Measurements from ENCODE around the gene PRR5L.
A peak's percentile ranks its signal among the peaks of the same experiment; 100 is the strongest.
"Not testable (repeated sequence)": the region's sequence is repeated elsewhere in the genome, so short reads cannot be mapped to it uniquely, and the experiment has no call there.

PRR5L gene

GRCh38 chr11:36465449-36466163 is 169.5 kb downstream of the PRR5L start:
- no peak for FAIRE-seq
- TF ChIP-seq TAF1 (IDR thresholded peaks at IDR 0.05; ENCODE audit: borderline replicate concordance, low read depth, low read length) (no peak), POLR2AphosphoS5 (IDR thresholded peaks at IDR 0.05; ENCODE audit: low read depth, low read length) (no peak), POLR2A (IDR thresholded peaks at IDR 0.05; ENCODE audit: low read depth, low read length) (no peak)
- DNase-seq (ENCODE audit: insufficient read length): no peak

- FAIRE-seq (no peak), DNase-seq (ENCODE audit: insufficient read length) (no peak)
- TF ChIP-seq POLR2A (IDR thresholded peaks at IDR 0.05; ENCODE audit: low read depth, low read length) (no peak), TAF1 (IDR thresholded peaks at IDR 0.05; ENCODE audit: borderline replicate concordance, low read depth, low read length) (no peak), POLR2AphosphoS5 (IDR thresholded peaks at IDR 0.05; ENCODE audit: low read depth, low read length) (no peak)
These were observed 170.9 kb downstream of the PRR5L start for GRCh38 chr11:36467012-36467411.

- TF ChIP-seq TAF1 (IDR thresholded peaks at IDR 0.05; ENCODE audit: borderline replicate concordance, low read depth, low read length) (no peak), POLR2AphosphoS5 (IDR thresholded peaks at IDR 0.05; ENCODE audit: low read depth, low read length) (no peak), POLR2A (IDR thresholded peaks at IDR 0.05; ENCODE audit: low read depth, low read length) (no peak)
- no peak for DNase-seq (ENCODE audit: insufficient read length)
- FAIRE-seq: no peak
These were observed 171.8 kb downstream of the PRR5L start for GRCh38 chr11:36467916-36468315.

- no peak for FAIRE-seq
These were observed 173.0 kb downstream of the PRR5L start for GRCh38 chr11:36469063-36469462.

GRCh38 chr11:36469881-36470802 is 174.1 kb downstream of the PRR5L start:
- FAIRE-seq (no peak), DNase-seq (ENCODE audit: insufficient read length) (no peak)
- TF ChIP-seq POLR2A (IDR thresholded peaks at IDR 0.05; ENCODE audit: low read depth, low read length) (no peak), TAF1 (IDR thresholded peaks at IDR 0.05; ENCODE audit: borderline replicate concordance, low read depth, low read length) (no peak), POLR2AphosphoS5 (IDR thresholded peaks at IDR 0.05; ENCODE audit: low read depth, low read length) (no peak)

More at GRCh38 chr11:36469063-36469462, 173.0 kb downstream of the PRR5L start:
- TF ChIP-seq POLR2A (IDR thresholded peaks at IDR 0.05; ENCODE audit: low read depth, low read length): no peak
- no peak for TF ChIP-seq TAF1 (IDR thresholded peaks at IDR 0.05; ENCODE audit: borderline replicate concordance, low read depth, low read length)
- no peak for TF ChIP-seq POLR2AphosphoS5 (IDR thresholded peaks at IDR 0.05; ENCODE audit: low read depth, low read length)
- no peak for DNase-seq (ENCODE audit: insufficient read length)

- DNase-seq (ENCODE audit: insufficient read length): no peak
- FAIRE-seq: no peak
- TF ChIP-seq TAF1 (IDR thresholded peaks at IDR 0.05; ENCODE audit: borderline replicate concordance, low read depth, low read length): no peak
- TF ChIP-seq POLR2A (IDR thresholded peaks at IDR 0.05; ENCODE audit: low read depth, low read length): no peak
- TF ChIP-seq POLR2AphosphoS5 (IDR thresholded peaks at IDR 0.05; ENCODE audit: low read depth, low read length): no peak
These were observed 175.5 kb downstream of the PRR5L start for GRCh38 chr11:36471577-36471976.

GRCh38 chr11:36475192-36475591 is 179.1 kb downstream of the PRR5L start:
- FAIRE-seq: no peak

GRCh38 chr11:36478700-36479329 is 182.7 kb downstream of the PRR5L start:
- peak; percentile 90 for FAIRE-seq
- no peak for DNase-seq (ENCODE audit: insufficient read length)
- TF ChIP-seq TAF1 (IDR thresholded peaks at IDR 0.05; ENCODE audit: borderline replicate concordance, low read depth, low read length): no peak
- TF ChIP-seq POLR2A (IDR thresholded peaks at IDR 0.05; ENCODE audit: low read depth, low read length): no peak
- no peak for TF ChIP-seq POLR2AphosphoS5 (IDR thresholded peaks at IDR 0.05; ENCODE audit: low read depth, low read length)

More at GRCh38 chr11:36475192-36475591, 179.1 kb downstream of the PRR5L start:
- TF ChIP-seq POLR2A (IDR thresholded peaks at IDR 0.05; ENCODE audit: low read depth, low read length) (no peak), POLR2AphosphoS5 (IDR thresholded peaks at IDR 0.05; ENCODE audit: low read depth, low read length) (no peak), TAF1 (IDR thresholded peaks at IDR 0.05; ENCODE audit: borderline replicate concordance, low read depth, low read length) (no peak)
- DNase-seq (ENCODE audit: insufficient read length): no peak

- FAIRE-seq: no peak
- TF ChIP-seq POLR2A (IDR thresholded peaks at IDR 0.05; ENCODE audit: low read depth, low read length) (no peak), POLR2AphosphoS5 (IDR thresholded peaks at IDR 0.05; ENCODE audit: low read depth, low read length) (no peak), TAF1 (IDR thresholded peaks at IDR 0.05; ENCODE audit: borderline replicate concordance, low read depth, low read length) (no peak)
These were observed 184.7 kb downstream of the PRR5L start for GRCh38 chr11:36480833-36481232.

GRCh38 chr11:36483042-36483441 is 187.0 kb downstream of the PRR5L start:
- not testable (repeated sequence) for FAIRE-seq; DNase-seq (ENCODE audit: insufficient read length)

More at GRCh38 chr11:36480833-36481232, 184.7 kb downstream of the PRR5L start:
- no peak for DNase-seq (ENCODE audit: insufficient read length)

GRCh38 chr11:36485298-36486002 is 189.4 kb downstream of the PRR5L start:
- no peak for FAIRE-seq
- TF ChIP-seq POLR2AphosphoS5 (IDR thresholded peaks at IDR 0.05; ENCODE audit: low read depth, low read length) (no peak), TAF1 (IDR thresholded peaks at IDR 0.05; ENCODE audit: borderline replicate concordance, low read depth, low read length) (no peak), POLR2A (IDR thresholded peaks at IDR 0.05; ENCODE audit: low read depth, low read length) (no peak)
- DNase-seq (ENCODE audit: insufficient read length): no peak
